GM19455 (cell line): ENCODE data around the gene GPR25.
"Not testable (repeated sequence)": the region's sequence is repeated elsewhere in the genome, so short reads cannot be mapped to it uniquely, and the experiment has no call there.

Source experiments
- ATAC-seq: cut with Tn5 transposase; IDR thresholded peaks from one replicate; pipeline ENCODE4 v1.9.1; 2021; ENCODE audit not compliant: unreplicated experiment

Gene GPR25

DNA sequence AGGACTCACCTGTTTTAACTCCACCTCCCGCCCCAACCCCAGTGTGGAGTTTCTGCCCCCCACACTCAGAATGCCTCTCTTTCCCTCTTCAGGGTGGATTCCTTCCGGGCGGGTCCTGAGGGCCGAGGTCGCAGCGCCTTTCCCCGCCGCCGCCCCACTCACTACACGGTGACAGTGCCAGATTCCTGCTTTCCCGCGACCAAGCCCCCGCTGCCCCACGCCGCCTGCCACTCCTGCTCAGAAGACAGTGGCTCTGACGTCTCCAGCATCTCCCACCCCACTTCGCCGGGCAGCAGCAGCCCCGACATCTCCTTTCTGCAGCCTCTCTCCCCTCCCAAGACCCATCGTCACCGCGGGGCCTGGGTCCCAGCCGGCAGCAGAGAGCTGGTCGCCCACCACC is 38.6 kb downstream of the GPR25 start:
- ATAC-seq = no peak

DNA sequence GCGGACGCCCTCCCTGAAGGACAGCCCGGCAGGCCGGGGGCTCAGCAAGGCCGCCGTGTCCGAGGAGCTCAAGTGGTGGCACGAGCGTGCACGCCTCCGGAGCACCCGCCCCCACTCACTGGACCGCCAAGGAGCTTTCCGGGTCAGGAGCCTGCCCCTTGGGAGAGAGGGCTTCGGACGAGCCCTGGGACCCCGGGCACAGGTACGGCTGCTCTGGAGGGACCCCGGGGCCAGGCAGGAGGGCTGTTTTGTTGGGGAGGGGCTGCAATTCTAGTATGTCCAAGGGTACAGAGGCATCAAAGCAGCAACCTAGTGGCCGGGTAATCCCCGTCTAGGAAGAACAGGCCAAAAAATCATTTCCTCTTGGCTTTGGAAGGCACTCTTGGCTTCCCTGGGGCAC is 39.2 kb downstream of the GPR25 start:
- not testable (repeated sequence) for ATAC-seq

DNA sequence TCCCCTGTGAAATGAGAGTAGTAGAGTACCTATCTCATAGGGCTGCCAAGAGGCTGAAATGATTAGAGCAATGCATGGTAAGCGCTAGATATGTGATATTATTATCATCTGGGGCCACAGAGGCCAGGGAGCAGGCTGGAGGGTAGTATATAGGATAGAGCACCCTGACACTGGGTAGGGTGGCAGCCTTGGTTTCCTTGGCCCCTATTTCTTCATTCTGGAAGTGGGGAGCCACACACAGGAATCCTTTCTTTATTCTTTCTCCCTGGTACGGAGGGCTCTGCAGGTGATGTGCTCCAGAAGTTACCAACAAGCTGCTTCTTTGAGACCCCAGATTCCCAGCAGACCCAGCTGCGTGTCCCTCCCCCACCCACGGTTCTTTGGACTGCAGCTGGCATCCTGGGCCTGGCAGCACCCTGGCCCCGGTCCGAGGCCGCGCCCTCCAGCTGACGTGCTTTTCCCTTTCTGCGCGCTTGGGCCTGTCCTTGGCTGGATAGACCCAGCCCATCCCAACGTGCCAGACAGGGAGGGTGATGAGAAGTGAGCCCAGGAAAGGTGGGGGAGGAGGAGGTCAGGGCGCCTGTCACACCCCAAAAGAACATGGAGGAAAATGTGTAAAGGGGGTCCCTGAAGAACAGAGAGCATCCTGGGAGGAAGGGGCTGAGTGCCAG is 40.1 kb downstream of the GPR25 start:
- ATAC-seq = no peak

DNA sequence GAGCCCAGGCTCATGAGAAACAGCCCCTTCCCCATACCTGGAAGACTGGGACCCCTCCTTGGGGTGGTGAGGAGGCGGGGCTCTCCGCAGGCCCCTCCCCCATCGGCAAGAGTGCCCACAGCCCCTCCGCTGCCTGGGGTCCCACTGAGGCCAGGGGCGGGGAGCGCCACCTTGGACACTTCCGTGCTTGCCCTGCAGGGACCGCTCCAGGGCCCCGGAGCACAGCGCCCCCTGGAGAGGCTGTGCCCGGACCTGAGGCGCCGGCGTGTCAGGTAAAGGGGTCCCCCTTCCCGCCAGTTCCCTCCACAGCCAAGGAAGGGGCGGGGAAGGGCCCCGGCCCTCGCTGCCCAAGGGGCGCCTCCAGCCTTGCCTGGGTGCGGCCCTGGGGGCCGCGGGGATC is 43.4 kb downstream of the GPR25 start:
- no peak for ATAC-seq

DNA sequence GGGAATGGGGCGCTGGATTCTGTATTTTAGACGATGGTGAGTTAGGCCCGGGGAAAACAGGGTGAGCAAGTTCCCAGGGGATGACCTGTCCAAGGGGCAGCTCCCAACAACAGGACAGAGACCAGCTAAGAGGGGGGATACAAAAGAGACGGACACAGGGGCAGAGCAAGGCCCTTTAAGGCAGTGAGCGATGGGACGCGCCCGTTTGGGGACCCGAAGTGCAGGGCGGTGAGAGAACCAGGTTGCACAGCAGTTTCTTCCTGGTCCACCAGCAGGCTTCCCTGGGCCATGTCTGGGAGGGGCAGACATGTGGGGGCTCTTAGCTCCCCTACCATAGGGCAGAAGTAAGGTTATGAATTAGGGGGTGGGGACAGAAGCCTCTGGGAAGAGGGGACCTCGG is 43.9 kb downstream of the GPR25 start:
- no peak for ATAC-seq

DNA sequence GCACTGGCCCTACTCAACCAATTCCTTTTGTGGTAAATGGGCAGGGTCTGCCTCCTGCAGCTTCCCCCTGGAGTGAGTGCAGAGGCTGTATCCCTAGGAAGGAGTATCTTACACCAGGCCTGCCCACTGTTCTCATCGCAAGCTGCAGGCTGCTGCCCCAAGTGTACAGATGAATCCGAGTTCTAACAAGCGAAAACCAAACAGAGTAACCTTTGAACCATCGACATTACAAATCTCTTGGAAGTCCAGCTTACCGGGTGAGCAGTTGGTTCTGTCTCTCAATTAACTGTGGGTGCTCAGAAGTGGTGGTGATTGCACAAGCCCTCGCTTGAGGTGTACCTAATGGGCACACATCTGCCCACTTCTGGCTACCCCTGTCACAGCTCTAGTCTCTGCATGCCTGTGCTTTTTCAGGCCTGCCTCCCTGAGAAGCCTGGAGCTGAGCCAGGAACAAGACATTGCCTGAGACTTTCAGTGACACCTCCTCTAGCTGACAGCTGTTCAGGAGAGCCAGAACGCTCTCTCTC is 44.6 kb downstream of the GPR25 start:
- no peak for ATAC-seq

DNA sequence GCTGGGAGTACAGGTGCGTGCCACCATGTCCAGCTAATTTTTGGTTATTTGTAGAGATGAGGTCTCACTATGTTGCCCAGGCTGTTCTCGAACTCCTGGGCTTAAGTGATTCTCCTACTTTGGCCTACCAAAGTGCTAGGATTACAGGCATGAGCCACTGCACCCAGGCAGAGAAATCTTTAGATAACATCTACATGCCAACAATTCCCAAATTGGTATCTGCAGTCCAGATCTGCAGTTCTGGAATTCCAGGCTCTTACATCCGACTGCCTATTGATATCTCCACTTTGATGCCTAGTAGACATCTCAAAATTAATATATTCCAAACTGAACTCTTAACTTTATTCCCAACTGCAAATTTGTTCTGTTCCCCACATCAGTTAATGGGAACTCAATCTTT is 45.2 kb downstream of the GPR25 start:
- ATAC-seq = no peak

DNA sequence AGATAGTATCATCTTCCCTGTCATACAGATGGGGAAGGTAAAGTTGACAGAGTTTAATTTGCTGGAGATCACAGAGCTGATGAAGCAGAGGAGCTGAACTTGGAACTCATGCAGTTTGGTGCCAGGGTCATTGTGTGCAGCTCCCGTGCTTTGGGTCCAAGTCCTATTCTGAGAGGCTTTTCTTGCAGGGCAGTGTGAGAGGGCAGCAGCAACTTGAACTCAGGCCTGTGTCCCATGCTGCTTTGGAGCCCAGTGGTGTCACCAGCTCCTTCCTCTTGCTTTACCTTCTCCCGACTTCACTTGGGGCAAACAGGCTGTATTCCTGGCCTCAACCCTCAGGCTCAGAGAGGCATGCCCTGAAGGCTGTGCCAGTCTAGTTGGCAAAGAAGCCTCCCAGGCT is 46.6 kb downstream of the GPR25 start:
- ATAC-seq = no peak

DNA sequence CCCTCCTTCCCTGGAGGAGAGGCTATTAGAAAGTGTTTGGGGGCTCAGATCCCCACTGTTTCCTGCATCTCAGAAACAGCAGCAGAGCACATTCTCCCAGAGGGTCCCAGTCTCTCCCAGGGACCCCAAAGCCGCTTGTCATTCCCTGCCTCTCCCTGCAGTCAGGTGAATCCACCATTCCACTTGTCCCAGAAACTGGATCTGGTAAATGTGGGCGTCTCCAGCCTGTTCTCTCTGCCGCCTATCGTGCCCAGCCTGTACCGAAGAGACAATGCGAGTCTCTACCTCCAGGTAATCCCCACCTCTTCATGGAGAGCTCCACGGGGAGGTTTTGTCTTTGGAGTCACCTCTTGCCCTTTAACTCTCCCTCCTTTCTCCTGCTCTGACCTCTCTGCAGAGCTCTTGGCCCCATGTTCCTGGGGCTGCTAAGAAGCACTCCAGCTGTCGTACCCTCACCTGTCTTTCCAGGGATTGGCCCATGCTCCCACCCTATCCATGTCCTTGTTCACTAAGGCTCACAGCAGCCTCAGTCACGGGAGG is 48.9 kb downstream of the GPR25 start:
- no peak for ATAC-seq

DNA sequence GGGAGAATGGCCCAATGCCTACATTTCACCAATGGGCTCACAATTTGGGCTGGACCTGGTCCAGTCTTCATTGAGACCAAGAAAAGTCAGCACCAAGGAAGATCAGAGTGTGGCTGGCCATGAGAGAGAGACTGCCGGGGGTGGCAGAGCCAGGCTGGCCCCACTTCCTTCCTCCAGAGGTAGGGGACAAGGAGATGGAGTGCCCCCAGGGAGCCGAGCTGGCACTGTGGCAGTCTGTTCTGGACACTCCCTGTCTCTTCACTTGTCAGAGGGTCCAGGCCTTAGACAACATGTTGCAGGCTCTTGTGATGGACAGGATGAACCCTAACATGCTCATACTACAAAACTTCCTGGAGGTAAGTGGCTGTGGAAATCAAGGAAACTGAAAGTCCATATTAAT is 49.6 kb downstream of the GPR25 start:
- no peak for ATAC-seq

DNA sequence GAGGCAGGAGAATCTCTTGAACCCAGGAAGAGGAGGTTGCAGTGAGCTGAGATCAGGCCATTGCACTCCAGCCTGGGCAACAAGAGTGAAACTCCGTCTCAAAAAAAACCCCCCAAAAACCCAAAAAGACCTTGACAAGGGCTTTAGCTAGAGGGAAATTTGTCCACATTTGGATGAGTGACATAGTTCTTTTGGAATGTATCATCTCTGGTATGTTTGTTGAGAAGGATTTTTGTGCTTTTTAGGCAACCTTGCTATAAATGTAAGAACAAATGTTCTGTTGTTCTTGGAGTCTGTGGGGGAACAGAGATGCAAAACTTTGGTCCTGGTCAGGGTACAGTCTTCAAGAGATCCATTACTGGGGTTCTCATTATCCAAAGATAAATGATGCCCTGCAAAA is 50.8 kb downstream of the GPR25 start:
- ATAC-seq = no peak
